Fibroblast of skin of scalp (primary cell): ENCODE measurements around the gene DENND2A.
A peak's percentile ranks its signal among the peaks of the same experiment; 100 is the strongest.
"Not testable (repeated sequence)": the region's sequence is repeated elsewhere in the genome, so short reads cannot be mapped to it uniquely, and the experiment has no call there.

Experiments
- DNase-seq: peaks from one replicate; pipeline ENCODE4 v3.0.0-alpha.2; 2013

The DENND2A gene

DNA sequence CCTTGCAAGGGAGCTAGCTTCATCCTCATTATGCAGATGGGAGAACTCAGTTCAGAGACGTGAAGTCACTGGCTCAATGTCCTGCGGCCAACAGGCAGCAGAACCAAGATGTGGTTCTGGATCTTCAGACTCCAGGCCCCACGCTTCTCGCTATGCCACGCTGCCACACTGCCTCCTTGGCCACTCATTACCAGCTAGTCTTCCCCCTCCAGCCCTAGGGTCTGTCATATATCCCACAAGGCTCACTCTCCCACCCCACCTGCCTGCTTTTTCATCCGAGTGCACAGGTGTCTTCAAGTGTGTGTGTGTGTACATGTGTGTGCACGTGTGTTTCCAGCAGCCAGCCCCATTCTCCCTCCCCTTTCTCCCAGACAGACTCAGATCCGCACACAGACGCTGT is 53.4 kb downstream of the DENND2A start:
- no peak for DNase-seq

- DNase-seq: no peak
These were observed 54.1 kb downstream of the DENND2A start for GRCh38 chr7:140586516-140586915.

- no peak for DNase-seq
These were observed 55.3 kb downstream of the DENND2A start for GRCh38 chr7:140585333-140585732.

DNA sequence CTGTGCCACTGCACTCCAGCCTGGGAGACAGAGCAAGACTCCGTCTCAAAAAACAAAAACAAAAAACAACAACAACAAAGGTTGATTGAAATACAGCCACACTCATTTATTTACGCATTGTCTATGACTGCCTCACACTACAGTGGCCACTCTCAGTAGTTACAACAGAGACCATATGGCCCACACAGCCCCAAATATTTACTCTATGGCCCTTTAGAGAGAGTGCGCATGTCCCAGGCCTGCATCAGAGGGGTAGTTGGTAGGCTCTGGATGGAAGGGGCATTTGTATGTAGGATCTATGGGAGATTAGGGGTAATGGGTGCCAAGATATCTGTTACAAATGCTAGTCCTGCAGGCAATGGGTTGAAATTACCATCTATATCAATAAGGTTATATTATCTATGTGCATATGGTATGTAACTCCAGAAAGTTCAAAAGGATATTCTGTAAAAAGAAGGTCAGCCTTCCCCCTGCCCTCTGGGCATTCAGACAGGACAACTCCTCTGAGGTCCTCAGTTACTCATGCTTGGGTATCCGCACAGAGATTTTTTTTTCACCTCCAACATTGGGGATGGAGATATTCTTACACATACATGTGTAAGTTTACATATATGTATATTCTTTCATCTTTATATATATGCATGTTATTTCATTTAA is 56.3 kb downstream of the DENND2A start:
- DNase-seq: no peak

GRCh38 chr7:140581411-140581810 is 59.2 kb downstream of the DENND2A start:
- DNase-seq: no peak

DNA sequence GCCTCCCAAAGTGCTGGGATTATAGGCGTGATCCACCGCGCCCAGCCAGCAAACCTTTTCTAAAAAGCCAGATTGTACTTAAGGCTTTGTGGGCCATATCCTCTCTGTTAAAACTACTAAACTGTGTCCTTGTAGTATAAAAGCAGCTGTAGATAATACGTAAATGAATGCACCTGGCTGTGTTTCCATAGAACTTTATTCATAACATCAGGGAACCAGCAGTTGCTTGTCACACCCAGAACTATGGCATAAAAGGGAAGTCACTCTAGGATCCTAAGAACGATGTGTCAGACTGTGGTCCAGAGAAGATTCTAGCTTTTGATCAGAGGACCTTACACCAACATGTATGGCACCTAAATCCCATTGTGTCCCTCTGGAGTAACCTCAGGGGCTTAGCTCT is 63.0 kb downstream of the DENND2A start:
- DNase-seq: no peak

DNA sequence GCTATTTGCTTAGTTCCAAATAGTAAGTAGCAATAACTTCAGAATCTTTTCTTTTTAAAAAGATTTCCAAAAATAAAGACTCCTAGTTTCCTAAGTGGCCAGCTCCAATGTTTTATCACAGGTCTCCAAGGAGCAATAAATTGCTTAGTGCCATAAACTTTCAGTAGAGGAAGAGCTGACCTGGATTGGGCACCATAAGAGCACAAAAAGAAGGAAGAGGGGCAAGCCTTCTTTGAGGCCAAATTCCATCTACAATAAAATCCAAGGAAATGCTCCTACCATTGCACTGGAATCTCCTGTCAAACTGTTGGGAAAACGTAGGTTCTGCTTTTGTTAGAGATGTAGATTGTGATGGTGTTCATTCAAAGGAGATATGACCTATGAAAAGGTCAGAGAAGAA is 64.0 kb downstream of the DENND2A start:
- no peak for DNase-seq

DNA sequence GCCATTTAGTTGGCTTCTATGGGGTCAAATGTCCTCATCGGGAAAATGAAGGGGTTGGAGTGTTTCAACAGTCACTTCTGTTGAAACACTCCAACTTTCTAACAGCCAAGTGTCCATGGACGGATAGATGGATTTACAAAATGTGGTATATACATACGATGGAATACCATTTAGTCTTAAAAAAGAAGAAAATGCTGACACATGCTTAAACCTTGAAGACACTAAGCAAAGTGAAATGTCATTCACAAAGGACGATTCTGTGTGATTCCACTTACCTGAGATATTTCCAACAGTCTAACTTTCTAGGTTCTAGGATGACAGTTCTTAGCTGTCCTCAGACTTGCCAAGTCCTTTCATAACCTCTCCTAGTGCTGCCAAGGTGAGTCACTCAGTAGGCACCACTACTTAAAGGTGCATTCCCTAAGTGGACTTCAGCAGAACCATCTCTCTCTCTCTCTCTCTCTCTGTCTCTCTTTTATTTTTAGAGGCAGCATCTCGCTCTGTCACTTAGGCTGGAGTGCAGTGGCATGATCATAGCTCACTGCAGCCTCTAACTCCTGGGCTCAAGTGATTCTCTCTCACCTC is 69.0 kb downstream of the DENND2A start:
- DNase-seq: no peak

DNA sequence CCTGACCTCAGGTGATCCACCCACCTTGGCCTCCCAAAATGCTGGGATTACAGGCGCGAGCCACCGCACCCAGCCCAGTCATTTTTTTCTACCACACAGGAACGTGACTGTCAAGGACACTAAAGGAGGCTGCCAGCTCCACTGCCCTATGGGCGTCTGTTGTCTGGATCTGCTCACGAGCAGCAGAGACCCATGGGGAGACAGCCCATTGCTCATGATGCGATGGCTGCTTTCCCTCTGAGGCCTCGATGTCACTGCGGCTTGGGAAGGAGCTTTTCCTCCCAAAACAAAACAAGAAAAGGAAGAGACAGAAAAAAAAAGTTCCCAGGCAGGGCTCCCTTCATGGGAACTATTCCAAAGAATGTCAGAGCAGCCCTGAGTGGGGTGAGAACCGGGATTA is 70.5 kb downstream of the DENND2A start:
- DNase-seq: peak; percentile 19

DNA sequence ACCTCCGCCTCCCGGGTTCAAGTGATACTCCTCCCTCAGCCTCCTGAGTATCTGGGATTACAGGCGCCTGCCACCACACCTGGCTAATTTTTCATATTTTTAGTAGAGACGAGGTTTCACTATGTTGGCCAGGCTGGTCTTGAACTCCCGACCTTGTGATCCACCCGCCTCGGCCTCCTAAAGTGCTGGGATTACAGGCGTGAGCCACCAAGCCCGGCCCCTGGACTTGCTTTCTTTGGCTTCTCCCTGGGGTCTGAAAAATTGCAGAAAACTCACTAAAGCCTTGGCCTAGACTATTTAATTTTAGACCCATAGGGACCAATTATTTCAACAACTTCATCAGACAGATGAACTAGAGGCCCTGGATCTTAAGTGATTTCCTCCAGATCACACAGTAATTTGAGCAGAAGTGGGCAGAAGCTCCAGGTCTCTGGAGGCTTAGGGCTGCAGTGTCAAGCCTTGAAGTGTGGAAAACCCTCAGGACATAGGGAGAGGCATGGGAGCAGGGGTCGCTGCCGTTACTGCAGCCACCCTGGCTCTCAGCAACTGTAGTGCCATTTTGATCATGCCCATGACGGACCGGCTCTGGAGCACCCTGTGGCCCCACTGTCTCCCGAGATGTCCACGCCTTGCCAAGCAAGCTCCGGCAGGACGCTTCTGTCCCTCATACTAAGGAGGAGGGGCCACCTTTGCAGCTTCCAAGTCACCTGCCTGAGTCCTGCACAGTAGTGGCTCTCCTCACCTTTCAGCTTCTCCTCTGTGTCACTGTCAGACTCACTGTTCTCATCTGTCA is 72.4 kb downstream of the DENND2A start:
- DNase-seq: no peak

- peak; percentile 88 for DNase-seq
These were observed 74.4 kb downstream of the DENND2A start for GRCh38 chr7:140566186-140566585.

GRCh38 chr7:140565761-140566160 is 74.9 kb downstream of the DENND2A start:
- DNase-seq: not testable (repeated sequence)

DNA sequence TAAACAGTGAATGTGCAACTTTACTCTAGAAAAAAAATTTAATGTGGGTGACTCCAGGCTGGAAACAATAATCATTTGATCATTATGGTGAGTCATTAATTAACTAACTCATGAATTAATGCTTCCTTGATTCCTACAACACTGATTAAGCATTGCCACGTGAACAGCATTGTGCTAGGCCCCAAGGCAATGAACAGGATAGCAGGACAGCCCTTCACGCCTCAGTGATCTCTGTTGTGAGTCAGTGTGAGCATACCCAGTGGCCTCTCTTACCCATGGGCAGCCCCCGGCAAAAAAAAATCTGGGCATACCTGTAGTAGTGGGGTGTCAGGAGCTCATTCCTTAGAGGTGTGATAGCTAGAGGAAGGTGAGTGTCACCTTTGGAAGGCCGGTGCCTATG is 76.0 kb downstream of the DENND2A start:
- no peak for DNase-seq

GRCh38 chr7:140562926-140563481 is 77.6 kb downstream of the DENND2A start:
- peak; percentile 40 for DNase-seq

- DNase-seq: no peak
These were observed 81.2 kb downstream of the DENND2A start for GRCh38 chr7:140559410-140559809.

DNA sequence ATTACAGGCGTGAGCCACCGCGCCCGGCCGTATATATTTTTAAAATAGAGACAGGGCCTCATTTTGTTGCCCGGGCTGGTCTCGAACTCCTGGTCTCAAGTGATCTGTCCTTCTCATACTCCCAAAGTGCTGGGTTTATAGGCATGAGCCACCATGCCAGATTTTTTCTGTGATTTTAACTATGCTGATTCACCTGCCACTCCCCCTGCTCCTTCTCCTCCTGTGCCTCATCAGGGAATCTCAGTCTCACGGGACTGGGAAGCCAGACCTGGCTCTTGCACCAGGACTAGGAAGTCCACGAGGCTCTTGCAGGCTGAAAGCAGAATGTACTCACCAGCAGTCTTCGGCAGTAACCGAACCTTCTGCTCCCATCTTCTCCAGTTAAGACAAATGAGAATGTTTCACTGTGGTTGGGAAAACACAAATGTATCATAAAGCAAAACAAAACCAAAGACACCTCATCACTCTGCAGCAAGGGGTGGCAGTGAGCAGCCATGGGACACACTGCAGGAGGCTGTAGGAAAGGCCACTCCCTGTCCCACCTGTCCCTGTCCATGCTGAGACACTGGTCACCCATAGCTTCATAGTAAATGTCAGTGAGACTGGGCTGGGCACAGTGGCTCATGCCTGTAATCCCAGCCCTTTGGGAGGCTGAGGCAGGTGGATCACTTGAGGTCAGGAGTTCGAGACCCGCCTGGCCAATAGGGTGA is 82.6 kb downstream of the DENND2A start:
- DNase-seq: no peak

DNA sequence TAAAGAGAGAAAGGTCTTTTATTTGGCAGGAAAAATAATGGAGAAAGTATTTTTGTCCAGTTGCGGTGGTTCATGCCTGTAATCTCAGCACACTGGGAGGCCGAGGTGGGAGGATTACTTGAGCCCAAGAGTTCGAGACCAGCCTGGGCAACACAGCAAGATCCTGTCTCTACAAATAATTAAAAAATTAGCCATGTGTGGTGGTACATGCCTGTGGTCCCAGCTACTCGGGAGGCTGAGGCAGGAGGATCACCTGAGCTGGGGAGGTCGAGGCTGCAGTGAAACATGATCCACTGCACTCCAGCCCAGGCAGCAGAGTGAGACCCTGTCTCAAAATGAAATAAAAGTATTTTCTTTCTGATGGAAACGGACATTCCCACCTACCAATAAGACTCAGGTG is 83.5 kb downstream of the DENND2A start:
- no peak for DNase-seq

DNA sequence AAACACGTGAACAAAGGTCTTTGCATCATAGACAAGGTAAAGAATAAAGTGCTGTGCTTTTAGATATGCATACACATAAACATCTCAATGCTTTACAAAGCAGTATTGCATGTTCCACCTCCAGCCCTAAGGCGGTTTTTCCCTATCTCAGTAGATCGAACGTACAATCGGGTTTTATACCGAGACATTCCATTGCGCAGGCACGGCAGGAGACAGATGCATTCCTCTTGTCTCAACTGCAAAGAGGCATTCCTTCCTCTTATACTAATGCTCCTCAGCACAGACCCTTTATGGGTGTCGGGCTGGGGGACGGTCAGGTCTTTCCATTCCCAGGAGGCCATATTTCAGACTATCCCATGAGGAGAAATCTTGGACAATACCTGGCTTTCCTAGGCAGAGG is 87.4 kb downstream of the DENND2A start:
- DNase-seq: not testable (repeated sequence)

GRCh38 chr7:140552240-140552679 is 88.4 kb downstream of the DENND2A start:
- DNase-seq: no peak

GRCh38 chr7:140551355-140552239 is 89.0 kb downstream of the DENND2A start:
- no peak for DNase-seq

DNA sequence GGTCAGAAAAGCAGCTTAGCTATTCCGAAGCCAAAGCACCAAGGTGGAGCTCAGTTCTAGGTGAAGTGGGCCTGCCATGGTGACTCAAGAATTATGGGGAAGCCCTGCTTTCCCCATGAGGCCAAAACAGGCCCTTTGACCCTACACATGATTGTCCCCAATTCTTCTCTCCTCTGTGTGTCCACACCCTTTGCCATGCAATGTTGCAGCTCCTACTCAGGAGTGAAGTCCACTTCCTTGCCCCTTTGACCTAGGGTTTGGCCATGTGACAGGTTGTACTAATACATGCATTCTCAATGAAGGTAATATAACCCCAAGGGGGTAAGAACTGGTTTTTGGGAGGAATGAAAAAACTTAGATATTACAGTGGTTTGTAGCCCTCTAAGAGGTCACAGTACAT is 93.7 kb downstream of the DENND2A start:
- no peak for DNase-seq

- DNase-seq: no peak
These were observed 96.2 kb downstream of the DENND2A start for GRCh38 chr7:140544388-140544826.
